ENCODE measurements around the gene PARVG. TPM values are rescaled to one million over a fixed set of nuclear protein-coding genes. Genes with fewer than 3 reads are reported as not detected.

Gene PARVG
- total and polyA plus RNA-seq, 2 donors (not counting 3 experiments of a cell fraction or from before 2014, with no cell fraction given): 0.82 TPM; not detected in 1

DNA sequence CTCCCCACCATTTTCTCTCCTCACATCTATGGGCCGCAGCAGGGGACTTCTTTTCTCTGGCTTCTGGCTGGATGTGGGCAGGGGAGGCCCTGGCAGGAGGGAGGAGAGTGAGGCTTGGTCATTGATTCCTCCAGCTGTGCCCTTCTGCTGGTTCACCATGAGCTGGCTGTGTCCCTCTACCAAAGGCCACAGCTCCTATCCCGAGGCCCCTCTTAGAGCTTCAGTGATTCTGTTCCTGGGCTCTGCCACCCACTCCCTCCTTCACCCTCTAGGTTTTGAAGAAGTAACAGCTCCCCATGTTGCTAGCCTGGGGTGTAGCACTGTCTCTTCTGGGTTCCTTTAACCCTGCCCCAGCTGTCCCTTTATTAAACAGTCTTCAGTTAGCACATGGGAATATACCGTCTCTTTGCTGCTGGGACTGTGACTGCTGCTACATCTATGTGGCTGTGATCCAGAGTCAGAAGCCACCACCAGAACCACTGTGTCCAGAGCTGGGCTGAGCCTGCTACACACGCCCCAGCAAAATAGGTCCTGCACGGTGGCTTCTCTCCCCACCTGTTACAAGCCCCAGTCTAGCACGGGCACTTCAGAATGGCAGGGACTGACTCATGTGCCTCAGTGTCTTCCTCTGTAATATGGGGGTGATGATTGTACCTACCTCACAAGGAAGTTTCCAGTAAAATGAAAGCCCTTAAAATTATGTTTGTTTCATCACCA lies 578 bp upstream of the PARVG start:
- BruUV-seq (replicated peaks): no TSS peak
- Histone ChIP-seq H3K27ac (ENCODE audit: insufficient read depth, low read depth, low read length) (no peak overlapping the region), H3K9me1 (replicated peaks; ENCODE audit: control insufficient read depth, extremely low read depth, insufficient read depth, low read length) (no peaks in the 10 kb centered on the region), H3K9ac (replicated peaks; ENCODE audit: extremely low read depth, insufficient read depth, low read length) (no peak overlapping the region), H3K27me3 (ENCODE audit: control insufficient read depth in 2 of 2, insufficient read depth in 2 of 2, low read length in 2 of 2) (peaks cover 14 to 19% of the 10 kb centered on the region in 2 experiments), H3K4me2 (ENCODE audit: insufficient read depth, low read length) (no peak overlapping the region), H3K79me2 (ENCODE audit: control insufficient read depth, insufficient read depth, low read length) (no peaks in the 10 kb centered on the region), H3K36me3 (ENCODE audit: control insufficient read depth in 2 of 2, extremely low read depth in 1 of 2, insufficient read depth in 2 of 2, low read length in 2 of 2) (no peaks in the 10 kb centered on the region), H4K20me1 (replicated peaks; ENCODE audit: control insufficient read depth, extremely low read depth, insufficient read depth, low read length) (no peaks in the 10 kb centered on the region), H2AFZ (ENCODE audit: low read depth, low read length) (no peak overlapping the region), H3K9me3 (replicated peaks; ENCODE audit: control insufficient read depth, insufficient read depth, low read length) (no peaks in the 10 kb centered on the region), H3K4me1 (ENCODE audit: control insufficient read depth, extremely low read depth, insufficient read depth, low read length) (no peaks in the 10 kb centered on the region), H3K4me3 (replicated peaks in 1 of 3; ENCODE audit: insufficient read depth in 1 of 3, low read depth in 1 of 3, low read length in 3 of 3) (no peak overlapping the region)
- intact Hi-C loops (cut with micrococcal nuclease): no loop called here
- DNase-seq (ENCODE audit: low read depth, low spot score): no peak
- POLR2A ChIA-PET: no interaction called here
- CTCF ChIA-PET: interaction anchor here (0.9 to 1.0 kb wide), 2 partner anchors 94 to 187 kb away, joined by 3 to 4 read pairs; no protein-coding TSS in a partner anchor
- dilution Hi-C loops (cut with MboI; ENCODE audit: extremely low pct_ligation_motif_present, low sequenced_read_pairs): no loop called here
- no peak for FAIRE-seq
- TF ChIP-seq GATA2 (IDR thresholded peaks at IDR 0.05; ENCODE audit: insufficient read depth, insufficient read length, low read depth, low read length) (no peak), MYC (IDR thresholded peaks at IDR 0.05; ENCODE audit: low read depth, low read length) (no peak), POLR2A (IDR thresholded peaks at IDR 0.05; ENCODE audit: low read depth, low read length) (no peak), POLR2AphosphoS5 (IDR thresholded peaks at IDR 0.05; ENCODE audit: insufficient read depth, low read depth, low read length) (no peak), EZH2 (IDR thresholded peaks at IDR 0.05; ENCODE audit: borderline replicate concordance, low read depth, low read length, severe bottlenecking) (no peak)
- TF ChIP-seq, protein P1, sequence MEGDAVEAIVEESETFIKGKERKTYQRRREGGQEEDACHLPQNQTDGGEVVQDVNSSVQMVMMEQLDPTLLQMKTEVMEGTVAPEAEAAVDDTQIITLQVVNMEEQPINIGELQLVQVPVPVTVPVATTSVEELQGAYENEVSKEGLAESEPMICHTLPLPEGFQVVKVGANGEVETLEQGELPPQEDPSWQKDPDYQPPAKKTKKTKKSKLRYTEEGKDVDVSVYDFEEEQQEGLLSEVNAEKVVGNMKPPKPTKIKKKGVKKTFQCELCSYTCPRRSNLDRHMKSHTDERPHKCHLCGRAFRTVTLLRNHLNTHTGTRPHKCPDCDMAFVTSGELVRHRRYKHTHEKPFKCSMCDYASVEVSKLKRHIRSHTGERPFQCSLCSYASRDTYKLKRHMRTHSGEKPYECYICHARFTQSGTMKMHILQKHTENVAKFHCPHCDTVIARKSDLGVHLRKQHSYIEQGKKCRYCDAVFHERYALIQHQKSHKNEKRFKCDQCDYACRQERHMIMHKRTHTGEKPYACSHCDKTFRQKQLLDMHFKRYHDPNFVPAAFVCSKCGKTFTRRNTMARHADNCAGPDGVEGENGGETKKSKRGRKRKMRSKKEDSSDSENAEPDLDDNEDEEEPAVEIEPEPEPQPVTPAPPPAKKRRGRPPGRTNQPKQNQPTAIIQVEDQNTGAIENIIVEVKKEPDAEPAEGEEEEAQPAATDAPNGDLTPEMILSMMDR (IDR thresholded peaks at IDR 0.05; ENCODE audit: extremely low read depth in 1 of 2, insufficient read depth in 1 of 2, low read depth in 1 of 2, low read length in 2 of 2): no peak

Measured in endothelial cell of umbilical vein (primary cell).